Activated CD4-positive, alpha-beta T cell treated with anti-CD3 and anti-CD28 coated beads, Interleukin-10, Interleukin-2, amounts not matched to agents 100 ng/mL and 50 ng/mL, durations not matched to agents 16 hours and 8 hours (primary cell): Measurements from ENCODE around the gene HAS3.
"Not testable (repeated sequence)": the region's sequence is repeated elsewhere in the genome, so short reads cannot be mapped to it uniquely, and the experiment has no call there.

Experiments used
- DNase-seq: peaks from one replicate; pipeline ENCODE4 v3.0.0-alpha.2; 2020

HAS3 gene

GRCh38 chr16:69118994-69119393 is 13.5 kb downstream of the HAS3 start:
- DNase-seq, result no peak

GRCh38 chr16:69119536-69119935 is 14.1 kb downstream of the HAS3 start:
- DNase-seq, result no peak

GRCh38 chr16:69120096-69120664 is 14.7 kb downstream of the HAS3 start:
- DNase-seq, result no peak

- DNase-seq, result peak; percentile 65
Observed at GRCh38 chr16:69123910-69124309, 18.5 kb downstream of the HAS3 start.

GRCh38 chr16:69124406-69124805 is 19.0 kb downstream of the HAS3 start:
- not testable (repeated sequence) for DNase-seq

GRCh38 chr16:69124961-69125360 is 19.5 kb downstream of the HAS3 start:
- DNase-seq, result not testable (repeated sequence)

GRCh38 chr16:69126221-69126620 is 20.8 kb downstream of the HAS3 start:
- DNase-seq, result no peak

- not testable (repeated sequence) for DNase-seq
Observed at GRCh38 chr16:69126801-69127200, 21.3 kb downstream of the HAS3 start.

- no peak for DNase-seq
Observed at GRCh38 chr16:69127966-69128510, 22.6 kb downstream of the HAS3 start.

- DNase-seq, result no peak
Observed at GRCh38 chr16:69130461-69130860, 25.0 kb downstream of the HAS3 start.

- no peak for DNase-seq
Observed at GRCh38 chr16:69131167-69131838, 25.9 kb downstream of the HAS3 start.

- DNase-seq, result peak; percentile 86
Observed at GRCh38 chr16:69131839-69132423, 26.5 kb downstream of the HAS3 start.

- peak; percentile 90 for DNase-seq
Observed at GRCh38 chr16:69132424-69133252, 27.2 kb downstream of the HAS3 start, which contains the start of the genes CHTF8 and UTP4. Gene CHTF8, minus strand, starts transcription at chr16:69132588. Its CDS starts 11,130 bp downstream, at chr16:69121458. Gene UTP4, plus strand, starts transcription at chr16:69132649. Its CDS starts 811 bp downstream, at chr16:69133460.

GRCh38 chr16:69133373-69133954 is 28.0 kb downstream of the HAS3 start:
- DNase-seq, result peak; percentile 38

GRCh38 chr16:69138608-69139007 is 33.2 kb downstream of the HAS3 start:
- no peak for DNase-seq

- DNase-seq, result not testable (repeated sequence)
Observed at GRCh38 chr16:69139464-69139863, 34.0 kb downstream of the HAS3 start.

GRCh38 chr16:69141014-69141413 is 35.6 kb downstream of the HAS3 start:
- DNase-seq, result no peak

GRCh38 chr16:69141936-69142335 is 36.5 kb downstream of the HAS3 start:
- DNase-seq, result no peak

- DNase-seq, result no peak
Observed at GRCh38 chr16:69143116-69143515, 37.7 kb downstream of the HAS3 start.

- DNase-seq, result no peak
Observed at GRCh38 chr16:69145658-69146057, 40.2 kb downstream of the HAS3 start.

GRCh38 chr16:69149621-69150020 is 44.2 kb downstream of the HAS3 start:
- not testable (repeated sequence) for DNase-seq

- peak; percentile 68 for DNase-seq
Observed at GRCh38 chr16:69150146-69150865, 44.9 kb downstream of the HAS3 start.
